SK-N-SH treated with all-trans-retinoic acid at 6 μM for 48 hours (cell line): ENCODE measurements around the gene PPFIA4.

Experiments
- BACH2 ChIP-seq: fragments of 250-450 bp; sonication (Bioruptor Pico); IDR thresholded peaks from 2 replicates; pipeline ENCODE4 v1.9.0; 2021; ENCODE audit warnings: mild to moderate bottlenecking, borderline replicate concordance
- PPARA ChIP-seq: fragments of 250-450 bp; sonication (Bioruptor Pico); IDR thresholded peaks from 2 replicates; pipeline ENCODE4 v1.5.0; 2020; ENCODE audit warnings: mild to moderate bottlenecking, borderline replicate concordance
- TCF4 ChIP-seq: fragments of 250-450 bp; sonication (Bioruptor Pico); IDR thresholded peaks from 2 replicates; pipeline ENCODE4 v1.8.0; 2021; ENCODE audit warnings: mild to moderate bottlenecking, moderate library complexity, borderline replicate concordance
- ZC3H10 ChIP-seq: fragments of 250-450 bp; sonication (Bioruptor Pico); IDR thresholded peaks from 2 replicates; pipeline ENCODE4 v1.5.1; 2021; ENCODE audit warnings: mild to moderate bottlenecking, moderate library complexity
- ZFP3 ChIP-seq: fragments of 250-450 bp; sonication (Bioruptor Pico); IDR thresholded peaks from 2 replicates; pipeline ENCODE4 v1.5.0; 2020; ENCODE audit warnings: mild to moderate bottlenecking, moderate library complexity
- ZNF8 ChIP-seq: fragments of 450-650 bp; formaldehyde crosslinking; IDR thresholded peaks from 2 replicates; pipeline ENCODE4 v1.5.0; 2020; ENCODE audit warnings: mild to moderate bottlenecking, moderate library complexity
- TF ChIP-seq, protein P1 (sequence below): fragments of 250-450 bp; sonication (Bioruptor Pico); IDR thresholded peaks from 2 replicates; pipeline ENCODE4 v1.8.0; 2020; ENCODE audit warnings: mild to moderate bottlenecking, moderate library complexity, borderline replicate concordance

- TF ChIP-seq PPARA (CRISPR knock-in tag) (no peak), ZFP3 (CRISPR knock-in tag) (no peak), ZNF8 (no peak), ZC3H10 (no peak), TCF4 (no peak), BACH2 (CRISPR knock-in tag) (no peak)
- TF ChIP-seq, protein P1, sequence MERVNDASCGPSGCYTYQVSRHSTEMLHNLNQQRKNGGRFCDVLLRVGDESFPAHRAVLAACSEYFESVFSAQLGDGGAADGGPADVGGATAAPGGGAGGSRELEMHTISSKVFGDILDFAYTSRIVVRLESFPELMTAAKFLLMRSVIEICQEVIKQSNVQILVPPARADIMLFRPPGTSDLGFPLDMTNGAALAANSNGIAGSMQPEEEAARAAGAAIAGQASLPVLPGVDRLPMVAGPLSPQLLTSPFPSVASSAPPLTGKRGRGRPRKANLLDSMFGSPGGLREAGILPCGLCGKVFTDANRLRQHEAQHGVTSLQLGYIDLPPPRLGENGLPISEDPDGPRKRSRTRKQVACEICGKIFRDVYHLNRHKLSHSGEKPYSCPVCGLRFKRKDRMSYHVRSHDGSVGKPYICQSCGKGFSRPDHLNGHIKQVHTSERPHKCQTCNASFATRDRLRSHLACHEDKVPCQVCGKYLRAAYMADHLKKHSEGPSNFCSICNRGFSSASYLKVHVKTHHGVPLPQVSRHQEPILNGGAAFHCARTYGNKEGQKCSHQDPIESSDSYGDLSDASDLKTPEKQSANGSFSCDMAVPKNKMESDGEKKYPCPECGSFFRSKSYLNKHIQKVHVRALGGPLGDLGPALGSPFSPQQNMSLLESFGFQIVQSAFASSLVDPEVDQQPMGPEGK (CRISPR knock-in tag), result no peak
Observed at GRCh38 chr1:203052601-203053000, 26.3 kb downstream of the PPFIA4 start.
